Measurements from ENCODE around the gene MINDY4B. TPM values are rescaled to one million over a fixed set of nuclear protein-coding genes. Genes with fewer than 3 reads are reported as not detected.

Gene MINDY4B
- polyA plus RNA-seq: not detected

DNA sequence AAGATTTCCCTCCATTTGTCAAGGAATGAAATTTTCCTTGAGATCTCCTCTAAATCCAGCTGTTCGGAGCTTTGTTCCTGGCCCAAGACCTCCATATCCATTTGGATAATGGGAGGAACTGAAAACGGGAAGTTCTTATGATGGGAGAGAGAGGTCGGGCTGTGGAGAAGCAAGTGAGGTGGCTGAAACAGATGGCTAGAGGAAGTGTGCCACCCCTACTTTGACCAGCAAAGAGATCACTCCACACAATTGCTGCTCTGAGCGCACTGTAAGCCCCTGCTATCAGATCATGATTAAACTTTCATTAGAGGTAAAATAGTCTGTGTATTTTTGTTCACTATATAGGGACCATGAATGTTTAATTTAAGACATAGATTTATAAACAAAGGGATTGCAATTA is at the start of gene MINDY4B:
Gene MINDY4B (minus strand): TSS at position 101 of the 400 bp plus-strand sequence. CDS start 0 bp downstream, at position 101.
- no peak within 1 kb of the TSS for H3K27ac Mint-ChIP-seq
- no peak within 1 kb of the TSS for H3K4me3 Mint-ChIP-seq
- no peaks in the 10 kb centered on the region for H3K9me3 Mint-ChIP-seq
- H3K27me3 Mint-ChIP-seq (ENCODE audit: low read depth in 3 of 3): peaks cover 1 to 18% (median 2%) of the 10 kb centered on the region in 3 donors
- no peaks in the 10 kb centered on the region for H3K4me1 Mint-ChIP-seq
- no peaks in the 10 kb centered on the region for H3K36me3 Mint-ChIP-seq
- DNase-seq: no peak

DNA sequence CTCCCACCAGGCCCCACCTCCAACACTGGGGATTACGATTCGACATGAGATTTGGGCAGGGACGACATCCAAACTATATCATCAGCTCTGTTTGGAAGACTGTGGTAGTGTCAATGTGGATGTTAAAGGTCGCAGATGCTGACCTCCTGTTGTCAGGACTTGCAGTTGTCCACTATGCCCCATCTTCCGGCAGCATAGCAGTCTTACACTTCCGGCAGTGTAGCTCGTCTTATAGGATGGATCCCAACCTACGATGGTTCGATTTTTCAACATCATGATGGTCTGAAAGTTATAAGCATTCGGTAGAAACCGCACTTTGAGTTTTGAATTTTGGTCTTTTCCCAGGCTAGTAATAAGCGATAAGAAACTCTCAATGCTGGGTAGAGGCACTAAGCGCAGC is 46.7 kb upstream of the MINDY4B start:
- H3K27me3 Mint-ChIP-seq (ENCODE audit: low read depth in 3 of 3): peaks cover 0 to 10% (median 4%) of the 10 kb centered on the region in 3 donors
- no peaks in the 10 kb centered on the region for H3K36me3 Mint-ChIP-seq
- DNase-seq: no peak
- H3K27ac Mint-ChIP-seq: no peak overlapping the region
- H3K4me1 Mint-ChIP-seq: no peaks in the 10 kb centered on the region
- H3K4me3 Mint-ChIP-seq: no peak overlapping the region
- no peaks in the 10 kb centered on the region for H3K9me3 Mint-ChIP-seq

DNA sequence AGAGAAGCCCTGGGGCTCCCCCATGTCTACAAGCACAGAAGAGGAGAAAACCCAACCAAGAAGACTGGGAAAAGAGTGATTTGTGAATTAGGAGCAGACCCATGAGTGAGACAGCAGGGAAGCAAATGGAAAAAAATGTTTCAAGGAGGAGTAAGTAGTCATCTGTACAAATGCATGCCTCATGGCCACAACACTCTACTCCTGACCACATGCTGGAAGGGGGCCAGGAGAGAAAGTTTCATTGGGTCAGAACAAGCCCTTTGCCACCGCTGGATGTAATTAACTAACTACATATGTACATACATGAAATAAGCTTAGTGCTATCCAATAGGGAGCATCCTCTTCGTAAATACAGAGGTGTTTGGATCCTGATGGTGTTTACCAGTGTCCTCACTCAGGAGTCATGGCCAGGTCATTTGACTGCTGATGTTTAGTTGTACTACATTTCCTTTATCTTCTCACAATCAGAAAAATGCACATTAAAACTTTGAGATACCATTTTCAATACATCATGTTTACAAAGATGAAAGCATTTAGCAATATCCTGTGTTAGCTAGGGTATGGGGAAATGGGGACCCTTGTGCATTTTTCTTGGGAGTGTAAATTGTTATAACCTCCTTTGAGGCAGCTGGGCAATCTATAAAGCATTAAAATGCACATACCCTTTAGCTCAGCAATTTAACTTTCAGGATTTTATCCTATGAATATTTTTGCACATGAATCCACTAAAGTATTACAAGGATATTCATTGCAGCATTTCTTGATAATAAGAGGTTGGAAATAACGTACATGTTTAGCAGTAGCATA is 40.2 kb upstream of the MINDY4B start:
- H3K4me3 Mint-ChIP-seq: no peak overlapping the region
- no peaks in the 10 kb centered on the region for H3K4me1 Mint-ChIP-seq
- H3K9me3 Mint-ChIP-seq: no peaks in the 10 kb centered on the region
- H3K36me3 Mint-ChIP-seq: no peaks in the 10 kb centered on the region
- no peak overlapping the region for H3K27ac Mint-ChIP-seq
- peaks cover 3 to 14% (median 8%) of the 10 kb centered on the region in 3 donors for H3K27me3 Mint-ChIP-seq (ENCODE audit: low read depth in 3 of 3)
- DNase-seq: no peak

DNA sequence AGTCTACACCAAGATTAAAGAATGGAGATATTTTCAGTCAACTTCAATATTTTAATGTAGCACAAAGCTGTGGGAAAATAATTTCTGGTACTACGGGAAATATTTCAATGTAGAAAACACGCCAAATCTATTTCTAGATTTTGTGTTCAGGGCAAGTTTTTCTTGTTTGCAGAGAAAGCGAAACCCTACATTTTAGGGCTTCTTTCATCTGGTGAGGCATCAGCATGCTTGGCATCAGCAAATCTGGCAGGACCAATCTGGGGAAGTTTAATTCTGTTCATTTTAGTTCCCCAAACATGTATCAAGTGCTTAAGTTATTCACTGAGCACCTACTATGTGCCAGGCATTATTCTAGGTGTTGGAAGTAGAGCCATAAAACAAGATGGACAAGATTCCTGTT is 37.0 kb upstream of the MINDY4B start:
- no peak overlapping the region for H3K27ac Mint-ChIP-seq
- H3K4me3 Mint-ChIP-seq: no peak overlapping the region
- H3K9me3 Mint-ChIP-seq: no peaks in the 10 kb centered on the region
- H3K36me3 Mint-ChIP-seq: no peaks in the 10 kb centered on the region
- H3K27me3 Mint-ChIP-seq (ENCODE audit: low read depth in 3 of 3): peaks cover 3 to 15% (median 5%) of the 10 kb centered on the region in 3 donors
- DNase-seq: no peak
- no peaks in the 10 kb centered on the region for H3K4me1 Mint-ChIP-seq

DNA sequence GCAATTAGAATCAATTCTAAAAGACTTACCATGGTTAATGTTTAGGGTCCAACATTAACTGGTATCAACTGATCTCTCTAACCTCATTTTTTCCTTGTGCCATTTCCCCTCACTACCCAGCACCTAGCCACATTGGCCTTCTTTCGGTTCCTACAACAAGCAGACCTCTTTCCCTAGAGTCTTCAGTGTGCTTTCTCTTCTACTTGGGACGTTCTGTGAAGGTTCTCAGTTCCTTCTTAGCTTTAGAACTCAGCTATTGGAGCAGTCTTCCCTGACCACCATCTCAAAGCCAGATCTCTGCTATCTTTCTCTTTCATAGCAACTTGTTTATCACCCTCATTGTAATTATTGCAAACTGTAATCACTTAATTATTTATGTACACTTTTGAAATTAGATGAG is 31.5 kb upstream of the MINDY4B start:
- no peak overlapping the region for H3K4me3 Mint-ChIP-seq
- peaks cover 3 to 11% (median 4%) of the 10 kb centered on the region in 3 donors for H3K27me3 Mint-ChIP-seq (ENCODE audit: low read depth in 3 of 3)
- no peaks in the 10 kb centered on the region for H3K4me1 Mint-ChIP-seq
- no peak for DNase-seq
- H3K36me3 Mint-ChIP-seq: no peaks in the 10 kb centered on the region
- no peak overlapping the region for H3K27ac Mint-ChIP-seq
- H3K9me3 Mint-ChIP-seq: peaks cover 0 to 3% (median 0%) of the 10 kb centered on the region in 6 donors

DNA sequence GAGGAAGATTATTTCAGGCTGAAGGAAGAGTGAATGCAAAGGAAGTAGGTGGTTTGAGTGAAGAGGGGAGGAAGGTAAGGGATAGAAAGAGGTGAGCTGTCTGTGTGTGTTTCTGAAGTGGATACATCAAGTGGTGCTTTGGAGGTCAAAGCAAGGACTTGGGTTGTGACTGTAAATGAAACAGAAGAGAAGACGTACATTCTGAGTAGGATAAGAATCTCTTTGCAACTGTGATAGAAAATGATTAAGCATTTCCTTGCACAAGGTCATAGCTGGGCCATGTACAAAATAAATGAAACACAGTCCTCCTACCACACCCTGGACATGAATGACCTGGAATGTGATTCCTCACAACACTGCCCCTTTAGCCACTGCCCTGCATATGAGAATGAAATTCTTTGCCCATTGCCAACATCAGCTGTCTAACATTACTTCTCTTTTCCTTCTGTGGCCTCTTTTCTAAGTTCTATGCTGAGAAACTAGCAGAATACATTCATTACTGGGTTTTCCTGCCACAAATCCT is 28.3 kb upstream of the MINDY4B start:
- no peak for DNase-seq
- Mint-ChIP-seq H3K27ac (no peak overlapping the region), H3K9me3 (peaks cover 0 to 3% (median 0%) of the 10 kb centered on the region in 6 donors), H3K27me3 (ENCODE audit: low read depth in 3 of 3) (peaks cover 4 to 11% (median 6%) of the 10 kb centered on the region in 3 donors), H3K4me3 (no peak overlapping the region), H3K4me1 (no peaks in the 10 kb centered on the region), H3K36me3 (no peaks in the 10 kb centered on the region)

DNA sequence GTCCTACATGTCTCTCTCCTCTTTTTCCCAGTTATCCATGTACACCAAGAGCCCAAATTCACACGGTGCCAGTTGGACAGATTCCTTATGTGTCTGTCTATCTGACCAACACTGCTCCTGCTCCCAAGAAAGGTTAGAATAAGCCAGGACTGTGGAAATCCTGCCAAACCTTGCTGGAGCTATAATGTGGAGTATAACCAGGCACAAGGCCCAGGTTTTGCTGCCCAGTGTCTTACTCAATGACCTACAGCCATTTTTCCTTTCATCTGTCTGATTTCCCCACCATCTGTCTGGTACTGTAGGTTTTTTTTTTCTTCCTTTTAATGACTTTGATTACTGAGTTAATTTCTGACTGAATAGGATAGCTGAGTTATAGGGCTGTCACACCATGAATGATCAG is 26.5 kb upstream of the MINDY4B start:
- DNase-seq: no peak
- Mint-ChIP-seq H3K9me3 (peaks cover 0 to 3% (median 0%) of the 10 kb centered on the region in 6 donors), H3K4me1 (no peaks in the 10 kb centered on the region), H3K4me3 (no peak overlapping the region), H3K27ac (no peak overlapping the region), H3K27me3 (ENCODE audit: low read depth in 3 of 3) (peaks cover 3 to 8% (median 7%) of the 10 kb centered on the region in 3 donors), H3K36me3 (no peaks in the 10 kb centered on the region)

DNA sequence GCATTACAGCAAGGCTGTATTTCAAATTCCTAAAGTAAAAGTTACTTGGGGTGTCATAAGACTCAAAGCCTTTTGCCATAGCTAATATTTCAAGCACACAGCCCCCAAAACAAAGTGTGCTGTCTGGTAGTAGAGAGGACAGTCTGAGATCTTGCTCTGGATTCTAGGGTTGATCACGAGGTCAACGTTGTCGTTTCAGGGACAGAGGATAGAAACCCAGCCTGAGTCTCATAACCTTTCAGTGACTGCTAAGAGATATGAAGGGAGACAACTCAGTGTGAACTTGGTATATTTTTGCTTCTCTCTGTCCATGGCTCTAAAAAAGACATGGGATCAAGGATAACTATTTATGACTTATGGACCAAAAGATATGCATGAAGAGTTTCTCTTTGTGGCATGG is 25.6 kb upstream of the MINDY4B start:
- no peaks in the 10 kb centered on the region for H3K9me3 Mint-ChIP-seq
- no peaks in the 10 kb centered on the region for H3K36me3 Mint-ChIP-seq
- no peak overlapping the region for H3K4me3 Mint-ChIP-seq
- no peak overlapping the region for H3K27ac Mint-ChIP-seq
- DNase-seq: no peak
- peaks cover 2 to 6% (median 6%) of the 10 kb centered on the region in 3 donors for H3K27me3 Mint-ChIP-seq (ENCODE audit: low read depth in 3 of 3)
- peaks cover 0 to 2% of the 10 kb centered on the region in 2 donors for H3K4me1 Mint-ChIP-seq

DNA sequence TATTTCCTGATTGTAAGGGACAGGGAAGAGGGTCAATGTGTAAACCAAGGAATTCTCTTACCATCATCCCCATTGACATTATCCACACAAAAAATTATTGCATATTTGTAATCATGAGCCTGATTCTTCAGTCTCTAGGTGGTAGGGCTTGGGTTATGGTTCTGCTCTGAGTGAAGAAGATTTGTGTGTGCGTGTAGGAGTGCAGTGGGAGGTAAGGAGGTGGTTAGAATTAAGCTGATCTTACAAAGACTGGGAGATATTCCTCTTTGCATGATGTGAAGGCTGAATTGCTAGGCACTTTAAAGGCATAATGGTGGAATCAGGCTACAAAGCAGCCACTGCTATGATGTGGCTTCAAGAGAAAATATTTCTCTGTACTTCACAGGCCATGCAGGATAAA is 23.0 kb upstream of the MINDY4B start:
- H3K4me3 Mint-ChIP-seq: no peak overlapping the region
- H3K27ac Mint-ChIP-seq: no peak overlapping the region
- DNase-seq: no peak
- peaks cover 3 to 7% of the 10 kb centered on the region in 2 donors for H3K4me1 Mint-ChIP-seq
- H3K9me3 Mint-ChIP-seq: no peaks in the 10 kb centered on the region
- H3K27me3 Mint-ChIP-seq (ENCODE audit: low read depth in 3 of 3): peaks cover 2 to 12% (median 6%) of the 10 kb centered on the region in 3 donors
- H3K36me3 Mint-ChIP-seq: no peaks in the 10 kb centered on the region

DNA sequence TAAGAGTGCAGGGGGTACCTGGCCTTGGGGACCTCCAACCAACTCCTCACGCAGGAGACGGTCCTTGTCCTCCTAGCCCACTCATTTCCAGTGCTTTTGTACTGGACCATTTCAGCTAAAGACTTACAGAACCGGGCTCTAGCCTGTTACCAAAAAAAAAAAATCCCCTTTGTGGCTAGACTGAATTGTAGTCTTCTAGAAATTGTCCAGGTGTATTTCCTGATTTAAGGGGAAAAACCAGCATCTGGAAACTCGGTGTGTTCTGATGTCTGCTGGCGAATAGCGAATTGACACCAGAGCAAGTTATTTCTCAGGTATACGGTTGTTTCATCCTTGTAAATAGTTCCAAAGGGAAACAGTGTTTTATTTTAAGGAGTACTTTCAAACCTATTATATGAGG is 21.1 kb upstream of the MINDY4B start:
- Mint-ChIP-seq H3K4me3 (no peak overlapping the region), H3K4me1 (peaks cover 3 to 7% of the 10 kb centered on the region in 2 donors), H3K27me3 (ENCODE audit: low read depth in 3 of 3) (peaks cover 2 to 12% (median 6%) of the 10 kb centered on the region in 3 donors), H3K36me3 (no peaks in the 10 kb centered on the region), H3K9me3 (no peaks in the 10 kb centered on the region), H3K27ac (no peak overlapping the region)
- no peak for DNase-seq

DNA sequence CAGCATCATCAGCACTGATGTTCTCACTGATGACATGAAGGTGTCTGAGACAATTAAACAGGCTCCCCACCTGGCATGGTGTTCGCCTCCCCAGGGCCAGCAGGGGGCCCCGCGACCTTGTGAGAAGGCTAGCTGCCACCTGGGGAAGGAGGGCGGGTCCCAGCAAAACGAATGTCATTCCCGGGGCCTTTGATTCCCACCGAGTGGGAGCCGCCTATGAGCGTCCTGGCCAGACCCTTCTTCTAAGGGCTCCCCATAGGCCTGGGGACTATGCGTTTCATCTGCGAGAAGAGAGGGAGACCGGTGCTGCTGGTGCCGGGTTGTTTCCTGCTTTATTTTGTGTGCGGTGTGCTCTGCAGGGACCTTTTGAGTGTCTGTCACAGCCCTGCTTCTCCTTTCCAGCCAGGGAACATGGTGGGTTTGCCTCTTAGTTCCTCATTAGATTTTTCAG is 20.5 kb upstream of the MINDY4B start:
- peak; percentile 3 to 7 (median 6) for DNase-seq
- Mint-ChIP-seq H3K27me3 (ENCODE audit: low read depth in 3 of 3) (peaks cover 2 to 11% (median 3%) of the 10 kb centered on the region in 3 donors), H3K4me1 (peaks cover 3 to 7% of the 10 kb centered on the region in 2 donors), H3K9me3 (no peaks in the 10 kb centered on the region), H3K4me3 (peak overlapping the region; percentile 10 to 56 (median 38)), H3K27ac (no peak overlapping the region), H3K36me3 (no peaks in the 10 kb centered on the region)

DNA sequence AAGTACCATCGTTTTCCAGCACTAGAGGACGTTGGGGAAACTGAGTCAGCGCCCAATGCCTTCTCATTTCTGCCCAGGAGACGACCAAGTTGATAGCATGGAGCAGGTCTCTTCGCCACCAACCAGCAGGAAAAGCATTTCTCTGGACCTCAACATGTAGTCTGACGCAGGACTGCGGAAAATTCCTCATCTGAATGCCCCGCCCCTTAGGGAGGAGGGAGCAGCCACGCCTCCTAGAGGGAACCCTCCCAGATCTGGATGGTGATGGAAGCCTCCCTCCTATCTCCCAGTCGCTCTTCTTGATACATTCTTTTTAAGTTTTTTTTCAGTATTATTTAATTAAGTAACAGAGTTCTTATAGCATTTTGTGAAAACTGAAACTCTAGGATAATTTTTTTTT is 17.4 kb upstream of the MINDY4B start:
- Mint-ChIP-seq H3K27ac (no peak overlapping the region), H3K4me1 (peaks cover 3 to 7% of the 10 kb centered on the region in 2 donors), H3K4me3 (no peak overlapping the region), H3K36me3 (no peaks in the 10 kb centered on the region), H3K27me3 (ENCODE audit: low read depth in 3 of 3) (peaks cover 0 to 12% (median 4%) of the 10 kb centered on the region in 3 donors), H3K9me3 (no peaks in the 10 kb centered on the region)
- no peak for DNase-seq

DNA sequence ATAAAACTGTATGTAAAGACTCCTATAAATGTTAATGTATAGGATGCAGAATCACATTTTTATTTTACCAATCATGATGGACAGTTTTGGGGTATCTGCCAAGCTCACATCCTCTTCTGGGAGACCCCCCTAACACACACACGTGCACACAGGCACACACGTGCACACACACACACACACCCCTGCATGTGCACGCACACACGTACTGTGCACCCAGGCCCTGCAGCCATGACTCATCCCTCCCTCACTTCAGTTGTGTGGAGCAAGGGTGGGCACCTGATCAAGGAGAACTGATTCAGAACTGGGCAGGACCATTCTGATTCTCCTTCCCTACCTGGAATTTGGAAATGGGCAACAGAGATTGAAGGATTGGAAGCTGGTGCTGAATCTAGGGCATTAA is 16.0 kb upstream of the MINDY4B start:
- peaks cover 0 to 11% (median 4%) of the 10 kb centered on the region in 3 donors for H3K27me3 Mint-ChIP-seq (ENCODE audit: low read depth in 3 of 3)
- H3K4me1 Mint-ChIP-seq: peaks cover 3 to 7% of the 10 kb centered on the region in 2 donors
- no peaks in the 10 kb centered on the region for H3K9me3 Mint-ChIP-seq
- no peak overlapping the region for H3K4me3 Mint-ChIP-seq
- H3K27ac Mint-ChIP-seq: no peak overlapping the region
- no peaks in the 10 kb centered on the region for H3K36me3 Mint-ChIP-seq
- no peak for DNase-seq

DNA sequence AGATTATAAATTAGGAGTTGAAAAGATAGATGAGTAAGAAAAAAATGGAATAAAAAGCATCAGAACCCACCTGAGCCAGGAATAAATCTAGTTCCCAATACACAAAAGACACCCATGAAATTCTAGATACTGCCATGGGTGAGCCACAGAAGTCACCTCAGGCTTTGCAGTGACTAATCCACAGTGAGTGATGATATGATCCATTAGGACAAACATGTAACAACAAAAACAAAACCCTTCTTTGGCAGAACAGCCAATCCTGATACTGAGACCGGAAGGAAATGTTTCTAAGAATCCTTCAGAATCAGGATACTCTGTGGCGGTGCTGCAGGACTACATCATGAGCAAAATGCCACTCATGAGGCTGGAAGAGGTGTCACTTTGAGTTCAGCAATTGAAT is 15.0 kb upstream of the MINDY4B start:
- H3K36me3 Mint-ChIP-seq: no peaks in the 10 kb centered on the region
- DNase-seq: no peak
- H3K27me3 Mint-ChIP-seq (ENCODE audit: low read depth in 3 of 3): peaks cover 2 to 5% (median 2%) of the 10 kb centered on the region in 3 donors
- no peak overlapping the region for H3K27ac Mint-ChIP-seq
- H3K9me3 Mint-ChIP-seq: no peaks in the 10 kb centered on the region
- no peaks in the 10 kb centered on the region for H3K4me1 Mint-ChIP-seq
- no peak overlapping the region for H3K4me3 Mint-ChIP-seq
